ENCODE data around the gene GABRG3. TPM values are rescaled to one million over a fixed set of nuclear protein-coding genes. Genes with fewer than 3 reads are reported as not detected.

Gene GABRG3
- total RNA-seq, 4 donors from 2014 or later = 0.67 to 3.0 TPM; not detected in 2

DNA sequence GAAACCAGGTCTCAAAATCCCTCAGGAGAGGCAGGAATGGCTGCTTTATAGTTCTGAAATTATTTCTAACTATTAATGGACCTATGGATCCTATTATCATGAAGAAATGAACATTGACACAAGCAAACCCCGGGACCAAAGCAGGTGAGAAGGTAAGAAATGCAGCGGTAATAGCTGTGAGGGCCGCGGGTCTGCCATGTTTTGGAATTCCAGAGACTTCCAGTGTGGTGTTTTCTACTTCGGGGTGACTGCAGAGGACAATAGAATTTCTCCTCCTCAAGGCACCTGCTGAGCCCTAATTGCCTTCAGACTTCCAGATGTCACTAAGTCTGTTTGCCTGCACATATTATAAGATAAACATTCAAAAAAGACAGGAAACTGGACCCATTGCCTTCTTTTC is 437.4 kb downstream of the GABRG3 start:
- WGBS, 2 donors = 83 to 88% methylated on average over 5 of the region's 5 CpGs

DNA sequence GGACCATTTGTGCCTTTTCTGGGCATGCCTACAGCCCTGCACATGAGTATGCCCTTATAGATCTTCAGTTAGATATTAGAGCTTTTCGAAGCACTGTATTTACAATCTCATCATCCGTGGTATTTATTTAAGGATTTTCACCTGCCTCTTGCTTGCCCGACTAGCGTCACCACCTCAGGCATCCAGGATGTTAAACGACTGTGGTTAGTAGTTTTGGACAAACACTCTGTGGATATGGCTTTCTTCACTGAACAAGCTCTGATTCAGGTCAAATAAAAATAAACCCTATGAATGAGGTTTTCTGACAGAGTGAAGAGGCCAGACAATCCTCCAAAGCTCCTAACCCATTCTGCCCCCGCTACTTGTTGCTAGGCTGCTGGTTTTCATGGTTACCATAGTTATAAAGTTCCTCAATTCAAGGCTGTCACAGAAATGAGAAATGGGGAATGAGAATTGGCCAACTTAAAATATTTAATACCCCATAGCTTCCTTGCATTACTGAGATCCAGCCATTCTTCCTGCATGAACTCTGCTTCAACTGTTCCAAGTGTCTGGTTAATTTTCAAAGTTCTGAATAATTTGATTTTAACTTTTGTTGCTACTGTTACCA is 440.1 kb downstream of the GABRG3 start:
- no peaks in the 10 kb centered on the region for H3K27me3 ChIP-seq
- H3K9me3 ChIP-seq = no peaks in the 10 kb centered on the region
- H3K36me3 ChIP-seq = no peaks in the 10 kb centered on the region
- H3K4me3 ChIP-seq (replicated peaks in 1 of 3) = no peak overlapping the region
- DNase-seq = no peak
- intact Hi-C loops (cut with DNase I) = loop anchor here (10.0 kb wide), 1 partner anchor 64 kb away; no protein-coding TSS in a partner anchor
- TF ChIP-seq, protein P1, sequence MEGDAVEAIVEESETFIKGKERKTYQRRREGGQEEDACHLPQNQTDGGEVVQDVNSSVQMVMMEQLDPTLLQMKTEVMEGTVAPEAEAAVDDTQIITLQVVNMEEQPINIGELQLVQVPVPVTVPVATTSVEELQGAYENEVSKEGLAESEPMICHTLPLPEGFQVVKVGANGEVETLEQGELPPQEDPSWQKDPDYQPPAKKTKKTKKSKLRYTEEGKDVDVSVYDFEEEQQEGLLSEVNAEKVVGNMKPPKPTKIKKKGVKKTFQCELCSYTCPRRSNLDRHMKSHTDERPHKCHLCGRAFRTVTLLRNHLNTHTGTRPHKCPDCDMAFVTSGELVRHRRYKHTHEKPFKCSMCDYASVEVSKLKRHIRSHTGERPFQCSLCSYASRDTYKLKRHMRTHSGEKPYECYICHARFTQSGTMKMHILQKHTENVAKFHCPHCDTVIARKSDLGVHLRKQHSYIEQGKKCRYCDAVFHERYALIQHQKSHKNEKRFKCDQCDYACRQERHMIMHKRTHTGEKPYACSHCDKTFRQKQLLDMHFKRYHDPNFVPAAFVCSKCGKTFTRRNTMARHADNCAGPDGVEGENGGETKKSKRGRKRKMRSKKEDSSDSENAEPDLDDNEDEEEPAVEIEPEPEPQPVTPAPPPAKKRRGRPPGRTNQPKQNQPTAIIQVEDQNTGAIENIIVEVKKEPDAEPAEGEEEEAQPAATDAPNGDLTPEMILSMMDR (IDR thresholded peaks at IDR 0.05) = no peak
- H3K27ac ChIP-seq = no peak overlapping the region
- WGBS, 2 donors = 61 to 65% methylated on average over 6 of the region's 6 CpGs
- no peaks in the 10 kb centered on the region for H3K4me1 ChIP-seq

More for the DNA sequence above, 437.4 kb downstream of the GABRG3 start:
- H3K9me3 ChIP-seq = no peaks in the 10 kb centered on the region
- no peak for DNase-seq
- no peaks in the 10 kb centered on the region for H3K4me1 ChIP-seq
- no peak overlapping the region for H3K27ac ChIP-seq
- no peaks in the 10 kb centered on the region for H3K36me3 ChIP-seq
- TF ChIP-seq, protein P1 (IDR thresholded peaks at IDR 0.05) = no peak
- TF ChIP-seq POLR2A (IDR thresholded peaks at IDR 0.05) = no peak
- no peak overlapping the region for H3K4me3 ChIP-seq (replicated peaks in 1 of 3)
- H3K27me3 ChIP-seq = no peaks in the 10 kb centered on the region
- intact Hi-C loops (cut with DNase I) = no loop called here

DNA sequence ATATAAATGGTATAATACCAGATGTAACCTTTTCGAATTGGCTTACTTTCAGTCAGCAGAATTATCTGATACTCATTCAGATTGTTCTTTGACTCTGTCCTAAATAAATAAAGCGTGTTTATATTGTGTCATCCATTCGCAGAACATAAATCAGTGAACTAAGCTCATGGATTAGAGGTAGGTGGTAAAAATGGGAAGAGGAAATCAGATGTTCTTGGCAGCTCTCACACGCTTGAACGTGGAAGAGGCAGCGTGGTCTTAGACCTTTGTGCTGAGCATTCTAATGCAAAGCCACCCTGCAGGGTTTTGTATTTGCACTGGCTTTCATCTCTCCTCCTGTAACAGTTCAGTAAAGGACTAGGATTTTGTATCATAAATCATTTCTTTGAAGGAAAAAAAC is 441.4 kb downstream of the GABRG3 start:
- WGBS, 2 donors = 72 to 75% methylated on average over 6 of the region's 6 CpGs
- Histone ChIP-seq H3K36me3 (no peaks in the 10 kb centered on the region), H3K9me3 (no peaks in the 10 kb centered on the region), H3K4me1 (no peaks in the 10 kb centered on the region), H3K27me3 (no peaks in the 10 kb centered on the region), H3K27ac (no peak overlapping the region), H3K4me3 (replicated peaks in 1 of 3) (no peak overlapping the region)
- intact Hi-C loops (cut with DNase I) = loop anchor here (10.0 kb wide), 1 partner anchor 62 kb away; no protein-coding TSS in a partner anchor
- no peak for DNase-seq
- no peak for TF ChIP-seq POLR2A (IDR thresholded peaks at IDR 0.05)
- TF ChIP-seq, protein P1 (IDR thresholded peaks at IDR 0.05) = no peak

DNA sequence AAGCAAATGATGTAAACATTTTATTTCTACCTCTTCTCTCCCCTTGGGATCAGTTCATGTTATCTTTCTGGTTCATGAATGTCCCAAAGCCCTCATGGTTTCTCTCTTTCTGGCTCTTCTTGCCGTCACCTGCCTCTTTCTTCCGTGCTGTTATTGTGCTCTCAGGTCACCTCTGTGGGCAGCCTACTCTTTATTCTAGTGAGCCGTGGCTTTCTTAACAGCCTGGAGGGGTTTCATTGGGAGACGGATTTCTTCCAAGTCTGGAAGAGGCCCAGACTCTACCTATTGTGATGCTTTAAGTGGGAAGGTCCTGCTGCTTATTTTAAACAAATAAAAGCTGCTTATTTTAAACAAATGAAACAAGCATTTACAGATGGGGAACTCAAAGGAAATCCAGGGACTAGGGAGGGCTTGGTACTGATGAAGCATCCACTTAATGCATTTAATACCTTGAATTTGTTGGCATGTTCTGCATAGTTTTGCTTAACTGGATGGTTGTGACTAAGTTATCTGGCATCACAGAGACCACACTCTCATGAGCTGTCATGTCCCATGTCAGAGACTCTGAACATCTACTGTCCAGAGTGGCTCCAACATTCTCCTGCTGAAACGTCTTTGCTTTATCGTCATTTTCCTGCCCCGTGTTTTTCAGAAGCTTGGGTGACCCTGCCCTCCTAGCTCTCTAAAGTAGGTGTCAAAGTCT is 443.3 kb downstream of the GABRG3 start:
- H3K4me1 ChIP-seq = no peaks in the 10 kb centered on the region
- H3K27ac ChIP-seq = no peak overlapping the region
- WGBS, 2 donors = 49 to 53% methylated on average over 7 of the region's 7 CpGs
- H3K27me3 ChIP-seq = no peaks in the 10 kb centered on the region
- intact Hi-C loops (cut with DNase I) = loop anchor here (10.0 kb wide), 1 partner anchor 60 kb away; no protein-coding TSS in a partner anchor
- no peak for TF ChIP-seq POLR2A (IDR thresholded peaks at IDR 0.05)
- DNase-seq = peak in 1 of 2 donors; percentile 7
- H3K36me3 ChIP-seq = no peaks in the 10 kb centered on the region
- no peaks in the 10 kb centered on the region for H3K9me3 ChIP-seq
- H3K4me3 ChIP-seq (replicated peaks in 1 of 3) = no peak overlapping the region

DNA sequence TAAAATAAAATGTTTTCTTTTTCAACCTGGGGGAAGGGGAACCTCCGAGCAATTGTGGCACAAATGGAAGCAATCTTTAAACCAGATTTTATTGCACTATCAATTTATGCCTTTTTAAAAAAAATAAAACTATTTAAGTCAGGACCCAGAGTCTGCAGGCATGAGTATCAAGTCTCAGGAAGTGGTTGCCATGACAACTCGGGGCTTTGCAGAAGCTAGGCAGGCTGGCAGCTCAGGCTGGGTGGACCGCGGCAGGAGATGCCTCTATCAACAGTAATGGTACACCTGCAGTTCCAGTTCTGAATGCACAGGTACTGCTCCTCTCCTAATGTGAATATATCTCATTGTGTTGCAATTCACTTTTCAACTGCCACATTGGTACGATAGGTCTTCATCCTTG is 447.7 kb downstream of the GABRG3 start:
- H3K27me3 ChIP-seq = no peaks in the 10 kb centered on the region
- TF ChIP-seq, protein P1 (IDR thresholded peaks at IDR 0.05) = no peak
- TF ChIP-seq POLR2A (IDR thresholded peaks at IDR 0.05) = no peak
- intact Hi-C loops (cut with DNase I) = loop anchor here (10.0 kb wide), 1 partner anchor 56 kb away; no protein-coding TSS in a partner anchor
- H3K36me3 ChIP-seq = no peaks in the 10 kb centered on the region
- peaks cover 5 to 6% of the 10 kb centered on the region in 2 donors for H3K4me1 ChIP-seq
- H3K4me3 ChIP-seq (replicated peaks in 1 of 3) = no peak overlapping the region
- DNase-seq = no peak
- H3K27ac ChIP-seq = no peak overlapping the region
- H3K9me3 ChIP-seq = no peaks in the 10 kb centered on the region
- 50 to 62% methylated on average over 5 of the region's 5 CpGs for WGBS, 2 donors
